Activated CD4-positive, alpha-beta T cell treated with anti-CD3 and anti-CD28 coated beads, Interleukin-2, amount 50 U/mL, for 48 hours (primary cell): ENCODE data around the gene EI24.

Experiments used
- DNase-seq, 2 experiments: peaks; one replicate each; pipeline ENCODE4 v3.0.0-alpha.2; 2020

Gene EI24

GRCh38 chr11:125583496-125583895 lies 14.2 kb downstream of the EI24 start:
- no peak for DNase-seq

- no peak for DNase-seq
Observed at GRCh38 chr11:125585487-125585886, 16.2 kb downstream of the EI24 start.

GRCh38 chr11:125586623-125587022 lies 17.3 kb downstream of the EI24 start:
- DNase-seq, result no peak

- DNase-seq, result no peak
Observed at GRCh38 chr11:125587480-125587879, 18.2 kb downstream of the EI24 start.

GRCh38 chr11:125588505-125588904 lies 19.2 kb downstream of the EI24 start:
- DNase-seq, result no peak

- peak; percentile 39 to 47 for DNase-seq
Observed at GRCh38 chr11:125591649-125592304, 22.5 kb downstream of the EI24 start.

GRCh38 chr11:125592305-125593113 lies 23.2 kb downstream of the EI24 start, which contains the start of gene STT3A:
Gene STT3A (plus strand): TSS chr11:125592852. CDS start chr11:125595916, 3,064 bp downstream.
- DNase-seq, result peak; percentile 96 to 97

- peak in 1 of 2 experiments; percentile 21 for DNase-seq
Observed at GRCh38 chr11:125593114-125593820, 24.0 kb downstream of the EI24 start.

GRCh38 chr11:125594958-125595357 lies 25.7 kb downstream of the EI24 start:
- no peak for DNase-seq

- DNase-seq, result no peak
Observed at GRCh38 chr11:125600663-125601062, 31.4 kb downstream of the EI24 start.

GRCh38 chr11:125603207-125603606 lies 33.9 kb downstream of the EI24 start:
- DNase-seq, result no peak

- DNase-seq, result no peak
Observed at GRCh38 chr11:125605417-125605816, 36.1 kb downstream of the EI24 start.

- DNase-seq, result no peak
Observed at GRCh38 chr11:125609545-125609944, 40.3 kb downstream of the EI24 start.

GRCh38 chr11:125618383-125618782 lies 49.1 kb downstream of the EI24 start:
- no peak for DNase-seq

GRCh38 chr11:125621995-125622394 lies 52.7 kb downstream of the EI24 start:
- no peak for DNase-seq

GRCh38 chr11:125623064-125623463 lies 53.8 kb downstream of the EI24 start:
- DNase-seq, result no peak

- DNase-seq, result no peak
Observed at GRCh38 chr11:125624756-125625213, 55.5 kb downstream of the EI24 start, which contains the start of gene CHEK1. Gene CHEK1 (plus strand): TSS chr11:125625163. CDS start chr11:125626769, 1,606 bp downstream.

- no peak for DNase-seq
Observed at GRCh38 chr11:125625225-125625629, 56.0 kb downstream of the EI24 start.

- peak; percentile 89 to 92 for DNase-seq
Observed at GRCh38 chr11:125625630-125626287, 56.5 kb downstream of the EI24 start.

GRCh38 chr11:125626288-125626950 lies 57.1 kb downstream of the EI24 start:
- peak in 1 of 2 experiments; percentile 8 for DNase-seq

GRCh38 chr11:125627236-125627910 lies 58.1 kb downstream of the EI24 start:
- DNase-seq, result no peak
